ENCODE measurements around the gene AUNIP. TPM values are rescaled to one million over a fixed set of nuclear protein-coding genes. Genes with fewer than 3 reads are reported as not detected.
A peak's percentile ranks its signal among the peaks of the same experiment; 100 is the strongest.

AUNIP gene
- total RNA-seq, 4 donors from 2014 or later: 0.68 TPM; not detected in 3

DNA sequence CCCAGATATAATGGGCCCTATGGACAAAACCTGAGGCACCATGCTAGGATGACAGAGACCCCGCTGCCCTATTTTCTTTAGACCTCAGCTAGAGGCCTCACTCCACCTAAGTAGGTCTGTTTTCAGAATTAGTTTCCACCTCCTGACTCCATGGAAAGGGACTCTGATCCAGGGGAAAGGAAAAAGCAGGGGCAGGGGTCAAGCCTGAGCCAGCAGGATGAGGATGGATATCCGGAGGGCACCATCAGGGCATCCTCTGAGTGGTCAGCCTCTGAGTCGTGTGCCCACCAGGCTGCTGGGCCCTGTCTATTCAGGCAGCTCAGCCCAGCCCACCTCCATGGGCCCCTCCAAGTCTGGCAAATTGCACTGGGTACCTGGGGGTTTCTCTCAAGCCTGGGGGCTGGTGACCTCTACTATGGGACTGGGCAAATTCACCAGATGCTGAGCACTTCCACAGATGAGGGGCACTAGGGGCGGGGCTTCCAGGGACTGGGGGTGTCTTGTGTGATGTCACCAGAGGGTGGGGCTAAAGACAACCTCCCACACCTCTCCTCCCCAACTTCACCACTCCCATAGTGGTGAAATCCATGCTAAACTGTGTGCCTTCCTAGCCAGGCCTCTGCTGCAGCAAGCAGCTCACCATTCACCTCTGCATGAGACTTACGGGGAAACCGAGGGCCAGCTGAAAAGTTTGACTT, 10.8 kb upstream of the AUNIP start:
- no peak overlapping the region for H3K4me3 ChIP-seq (ENCODE audit: low read depth, poor library complexity, severe bottlenecking)
- DNase-seq (ENCODE audit: low spot score in 2 of 2): no peak
- 70 to 73% methylated on average over 5 to 6 of the region's 6 CpGs for WGBS, 2 donors
- intact Hi-C loops (cut with DNase I; ENCODE audit: low total_unique reads): no loop called here
- TF ChIP-seq POLR2A (IDR thresholded peaks at IDR 0.05): no peak

GRCh38 chr1:25867210-25867991, 8.1 kb upstream of the AUNIP start:
- no peak overlapping the region for H3K4me3 ChIP-seq (ENCODE audit: low read depth, poor library complexity, severe bottlenecking)
- DNase-seq (ENCODE audit: low spot score in 2 of 2): peak in 1 of 2 donors; percentile 59
- intact Hi-C loops (cut with DNase I; ENCODE audit: low total_unique reads): no loop called here
- WGBS, 2 donors: 70 to 74% methylated on average over 9 of the region's 9 CpGs
- TF ChIP-seq, protein P1, sequence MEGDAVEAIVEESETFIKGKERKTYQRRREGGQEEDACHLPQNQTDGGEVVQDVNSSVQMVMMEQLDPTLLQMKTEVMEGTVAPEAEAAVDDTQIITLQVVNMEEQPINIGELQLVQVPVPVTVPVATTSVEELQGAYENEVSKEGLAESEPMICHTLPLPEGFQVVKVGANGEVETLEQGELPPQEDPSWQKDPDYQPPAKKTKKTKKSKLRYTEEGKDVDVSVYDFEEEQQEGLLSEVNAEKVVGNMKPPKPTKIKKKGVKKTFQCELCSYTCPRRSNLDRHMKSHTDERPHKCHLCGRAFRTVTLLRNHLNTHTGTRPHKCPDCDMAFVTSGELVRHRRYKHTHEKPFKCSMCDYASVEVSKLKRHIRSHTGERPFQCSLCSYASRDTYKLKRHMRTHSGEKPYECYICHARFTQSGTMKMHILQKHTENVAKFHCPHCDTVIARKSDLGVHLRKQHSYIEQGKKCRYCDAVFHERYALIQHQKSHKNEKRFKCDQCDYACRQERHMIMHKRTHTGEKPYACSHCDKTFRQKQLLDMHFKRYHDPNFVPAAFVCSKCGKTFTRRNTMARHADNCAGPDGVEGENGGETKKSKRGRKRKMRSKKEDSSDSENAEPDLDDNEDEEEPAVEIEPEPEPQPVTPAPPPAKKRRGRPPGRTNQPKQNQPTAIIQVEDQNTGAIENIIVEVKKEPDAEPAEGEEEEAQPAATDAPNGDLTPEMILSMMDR (IDR thresholded peaks at IDR 0.05): no peak
- TF ChIP-seq POLR2A (IDR thresholded peaks at IDR 0.05): no peak

DNA sequence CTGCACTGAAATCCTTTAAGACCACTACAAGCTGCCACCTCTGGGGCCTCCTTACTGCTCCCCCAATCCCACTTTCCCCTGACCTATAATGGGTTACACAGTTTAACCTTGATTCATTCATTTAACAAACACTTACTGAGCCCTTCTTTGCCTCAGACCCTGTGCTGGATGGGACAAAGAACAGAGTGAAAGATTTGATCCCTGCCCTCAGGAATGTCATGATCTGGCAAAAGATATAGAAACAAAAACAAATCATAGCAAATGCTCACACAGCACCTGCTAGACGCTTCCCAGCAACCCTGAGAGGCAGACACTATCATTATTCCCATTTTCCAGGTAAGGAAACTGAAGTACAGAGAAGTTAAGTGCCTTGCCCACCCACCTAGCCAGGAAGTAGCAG, 7.0 kb upstream of the AUNIP start:
- DNase-seq (ENCODE audit: low spot score in 2 of 2): no peak
- 86 to 92% methylated on average over 1 of the region's 1 CpG for WGBS, 2 donors
- no peak overlapping the region for H3K4me3 ChIP-seq (ENCODE audit: low read depth, poor library complexity, severe bottlenecking)
- intact Hi-C loops (cut with DNase I; ENCODE audit: low total_unique reads): no loop called here
- TF ChIP-seq, protein P1 (IDR thresholded peaks at IDR 0.05): no peak
- no peak for TF ChIP-seq POLR2A (IDR thresholded peaks at IDR 0.05)

- TF ChIP-seq, protein P1 (IDR thresholded peaks at IDR 0.05): no peak
- no peak for TF ChIP-seq POLR2A (IDR thresholded peaks at IDR 0.05)
- no peak for DNase-seq (ENCODE audit: low spot score in 2 of 2)
- 91 to 97% methylated on average over 3 of the region's 3 CpGs for WGBS, 2 donors
- intact Hi-C loops (cut with DNase I; ENCODE audit: low total_unique reads): no loop called here
- no peak overlapping the region for H3K4me3 ChIP-seq (ENCODE audit: low read depth, poor library complexity, severe bottlenecking)
Observed at GRCh38 chr1:25864434-25864833, 5.2 kb upstream of the AUNIP start.

GRCh38 chr1:25863486-25864262, 4.4 kb upstream of the AUNIP start:
- no peak overlapping the region for H3K4me3 ChIP-seq (ENCODE audit: low read depth, poor library complexity, severe bottlenecking)
- TF ChIP-seq POLR2A (IDR thresholded peaks at IDR 0.05): no peak
- TF ChIP-seq, protein P1 (IDR thresholded peaks at IDR 0.05): no peak
- intact Hi-C loops (cut with DNase I; ENCODE audit: low total_unique reads): no loop called here
- 68 to 76% methylated on average over 17 to 24 of the region's 25 CpGs for WGBS, 2 donors
- peak in 1 of 2 donors; percentile 80 for DNase-seq (ENCODE audit: low spot score in 2 of 2)

Data from lower leg skin (tissue), 4 donors.